CD8-positive, alpha-beta memory T cell (primary cell): Measurements from ENCODE around the gene SPATA33. TPM values are rescaled to one million over a fixed set of nuclear protein-coding genes. Genes with fewer than 3 reads are reported as not detected.
"Not testable (repeated sequence)": the region's sequence is repeated elsewhere in the genome, so short reads cannot be mapped to it uniquely, and the experiment has no call there.

Experiments
- CTCF ChIA-PET: fragments of 350-600 bp; sonication (Branson Sonifier 250); formaldehyde crosslinking; loops from one replicate; lab custom pipeline; 2021; ENCODE audit warnings: antibody characterized with exemption; lab: Charles Lee
- POLR2A ChIA-PET: fragments of 350-600 bp; sonication (Branson Sonifier 250); formaldehyde crosslinking; loops from one replicate; lab custom pipeline; 2021; ENCODE audit warnings: antibody characterized with exemption; lab: Charles Lee
- DNase-seq, 5 donors: peaks; one replicate each; pipeline versions ENCODE4 v3.0.0 to v3.0.0-alpha.2; 2020 to 2022; ENCODE audit warnings: mixed read lengths in 1 of 5
- H3K27ac ChIP-seq: one replicate; pipeline ENCODE4 v1.7.0; 2013; ENCODE audit warnings: low read depth, mild to moderate bottlenecking, low read length, moderate library complexity
- H3K27me3 ChIP-seq: 2 replicates; pipeline ENCODE4 v1.7.0; 2013; ENCODE audit warnings: low read length, mild to moderate bottlenecking; ENCODE audit not compliant: insufficient read depth, poor library complexity, severe bottlenecking
- H3K36me3 ChIP-seq: 2 replicates; pipeline ENCODE4 v1.7.0; 2013; ENCODE audit warnings: mild to moderate bottlenecking, low read length, moderate library complexity; ENCODE audit not compliant: insufficient read depth
- H3K4me1 ChIP-seq: 2 replicates; pipeline ENCODE4 v1.7.0; 2013; ENCODE audit warnings: mild to moderate bottlenecking, low read length, moderate library complexity; ENCODE audit not compliant: insufficient read depth
- H3K4me3 ChIP-seq: 2 replicates; pipeline ENCODE4 v1.7.0; 2013; ENCODE audit warnings: mild to moderate bottlenecking, low read length
- H3K9me3 ChIP-seq: 2 replicates; pipeline ENCODE4 v1.7.0; 2013; ENCODE audit warnings: mild to moderate bottlenecking, low read length
- H3K27ac Mint-ChIP-seq, 8 donors: one replicate each; pipeline ENCODE4 v1.8.0; 2020 to 2021; ENCODE audit warnings: mixed read lengths in 8 of 8, mild to moderate bottlenecking in 6 of 8, inconsistent platforms in 3 of 8, moderate library complexity in 3 of 8
- H3K27me3 Mint-ChIP-seq, 2 donors: one replicate each; pipeline ENCODE4 v1.8.0; 2020 to 2021; ENCODE audit warnings: mixed read lengths in 2 of 2, mild to moderate bottlenecking in 1 of 2, moderate library complexity in 1 of 2
- H3K36me3 Mint-ChIP-seq, 3 donors: one replicate each; pipeline ENCODE4 v1.8.0; 2020 to 2021; ENCODE audit warnings: mixed read lengths in 3 of 3, inconsistent platforms in 1 of 3, mild to moderate bottlenecking in 1 of 3
- H3K4me1 Mint-ChIP-seq, 3 donors: one replicate each; pipeline ENCODE4 v1.8.0; 2020 to 2021; ENCODE audit warnings: mixed read lengths in 3 of 3, inconsistent platforms in 1 of 3, mild to moderate bottlenecking in 1 of 3
- H3K4me3 Mint-ChIP-seq, 7 donors: one replicate each; pipeline ENCODE4 v1.8.0; 2020 to 2021; ENCODE audit warnings: mixed read lengths in 7 of 7, mild to moderate bottlenecking in 6 of 7, moderate library complexity in 4 of 7, inconsistent platforms in 2 of 7
- H3K9me3 Mint-ChIP-seq, 5 donors: one replicate each; pipeline ENCODE4 v1.8.0; 2020 to 2022; ENCODE audit warnings: mixed read lengths in 5 of 5, mild to moderate bottlenecking in 3 of 5, moderate library complexity in 2 of 5, inconsistent platforms in 1 of 5
- polyA plus RNA-seq: library from polyadenylated mRNA; unstranded; fragments of 300-500 nt; fragmentation: Illumina TruSeq; gene quantifications from one replicate; pipeline ENCODE4 v1.2.3, GENCODE V29; 2021
- total RNA-seq, 2 experiments: library from RNA; stranded (reverse); gene quantifications; one replicate each; pipeline ENCODE4 v1.2.3, GENCODE V29; 2021

SPATA33 gene
- total and polyA plus RNA-seq, 3 experiments from 2014 or later, result 2.3 to 16.9 (median 16.9) TPM

GRCh38 chr16:89621698-89622409 is 35.8 kb upstream of the SPATA33 start:
- Mint-ChIP-seq H3K27me3 (peaks cover under 1 to 27% of the 10 kb centered on the region in 2 donors), H3K9me3 (peaks cover 0 to 2% (median 0%) of the 10 kb centered on the region in 5 donors), H3K36me3 (no peaks in the 10 kb centered on the region), H3K4me1 (peaks cover 4 to 5% (median 5%) of the 10 kb centered on the region in 3 donors), H3K4me3 (no peak overlapping the region), H3K27ac (no peak overlapping the region)
- Histone ChIP-seq H3K36me3 (no peaks in the 10 kb centered on the region), H3K27me3 (no peaks in the 10 kb centered on the region), H3K4me1 (peaks cover 5% of the 10 kb centered on the region), H3K9me3 (no peaks in the 10 kb centered on the region), H3K4me3 (no peak overlapping the region), H3K27ac (no peak overlapping the region)
- POLR2A ChIA-PET, result no interaction called here
- DNase-seq, result no peak
- CTCF ChIA-PET, result no interaction called here

- no peak for DNase-seq
- Mint-ChIP-seq H3K27ac (peak overlapping the region in 1 of 8 donors; percentile 74), H3K27me3 (peaks cover 0 to 27% of the 10 kb centered on the region in 2 donors), H3K36me3 (no peaks in the 10 kb centered on the region), H3K4me1 (no peaks in the 10 kb centered on the region), H3K4me3 (no peak overlapping the region), H3K9me3 (no peaks in the 10 kb centered on the region)
- CTCF ChIA-PET, result no interaction called here
- no peaks in the 10 kb centered on the region for H3K9me3 ChIP-seq
- no peaks in the 10 kb centered on the region for H3K4me1 ChIP-seq
- H3K36me3 ChIP-seq, result no peaks in the 10 kb centered on the region
- POLR2A ChIA-PET, result interaction anchor here (0.6 kb wide), 1 partner anchor 32 kb away, joined by 4 read pairs; no protein-coding TSS in a partner anchor
- no peaks in the 10 kb centered on the region for H3K27me3 ChIP-seq
- no peak overlapping the region for H3K4me3 ChIP-seq
- no peak overlapping the region for H3K27ac ChIP-seq
These were observed 34.0 kb upstream of the SPATA33 start for GRCh38 chr16:89623511-89624261.

- no peaks in the 10 kb centered on the region for H3K9me3 Mint-ChIP-seq
- Histone ChIP-seq H3K4me1 (no peaks in the 10 kb centered on the region), H3K4me3 (no peak overlapping the region), H3K27me3 (no peaks in the 10 kb centered on the region), H3K9me3 (no peaks in the 10 kb centered on the region), H3K27ac (no peak overlapping the region), H3K36me3 (no peaks in the 10 kb centered on the region)
- H3K36me3 Mint-ChIP-seq, result no peaks in the 10 kb centered on the region
- peak overlapping the region in 1 of 8 donors; percentile 2 for H3K27ac Mint-ChIP-seq
- H3K27me3 Mint-ChIP-seq, result peaks cover 0 to 27% of the 10 kb centered on the region in 2 donors
- H3K4me3 Mint-ChIP-seq, result no peak overlapping the region
- CTCF ChIA-PET, result no interaction called here
- POLR2A ChIA-PET, result no interaction called here
- H3K4me1 Mint-ChIP-seq, result no peaks in the 10 kb centered on the region
- no peak for DNase-seq
These were observed 32.6 kb upstream of the SPATA33 start for GRCh38 chr16:89624777-89625761.

- no peak overlapping the region for H3K4me3 Mint-ChIP-seq
- CTCF ChIA-PET, result interaction anchor here (0.8 kb wide), 1 partner anchor 11 kb away, joined by 3 read pairs; no protein-coding TSS in a partner anchor
These were observed 27.6 kb upstream of the SPATA33 start for GRCh38 chr16:89629827-89630610.

GRCh38 chr16:89633064-89633631 is 24.5 kb upstream of the SPATA33 start:
- CTCF ChIA-PET, result interaction anchor here (1.6 kb wide), 1 partner anchor 227 kb away, joined by 3 read pairs; no protein-coding TSS in a partner anchor
- no peaks in the 10 kb centered on the region for H3K9me3 Mint-ChIP-seq

More at GRCh38 chr16:89629827-89630610, 27.6 kb upstream of the SPATA33 start:
- H3K36me3 Mint-ChIP-seq, result no peaks in the 10 kb centered on the region
- H3K4me1 Mint-ChIP-seq, result no peaks in the 10 kb centered on the region
- Histone ChIP-seq H3K36me3 (no peaks in the 10 kb centered on the region), H3K4me3 (no peak overlapping the region), H3K27ac (no peak overlapping the region), H3K27me3 (no peaks in the 10 kb centered on the region), H3K9me3 (no peaks in the 10 kb centered on the region), H3K4me1 (no peaks in the 10 kb centered on the region)
- H3K27me3 Mint-ChIP-seq, result peaks cover 0 to 6% of the 10 kb centered on the region in 2 donors
- H3K9me3 Mint-ChIP-seq, result no peaks in the 10 kb centered on the region
- POLR2A ChIA-PET, result no interaction called here
- no peak for DNase-seq
- no peak overlapping the region for H3K27ac Mint-ChIP-seq

GRCh38 chr16:89634463-89635385 is 22.9 kb upstream of the SPATA33 start:
- H3K4me1 ChIP-seq, H3K36me3 Mint-ChIP-seq, CTCF ChIA-PET, H3K4me1 Mint-ChIP-seq, H3K4me3 Mint-ChIP-seq, H3K36me3 ChIP-seq, H3K9me3 Mint-ChIP-seq, DNase-seq, H3K27ac Mint-ChIP-seq, H3K9me3 ChIP-seq, H3K27me3 Mint-ChIP-seq, H3K4me3 ChIP-seq, H3K27me3 ChIP-seq, H3K27ac ChIP-seq: not testable (repeated sequence)
- POLR2A ChIA-PET, result interaction anchor here (0.5 kb wide), 1 partner anchor 151 kb away, joined by 6 read pairs; no protein-coding TSS in a partner anchor

More at GRCh38 chr16:89633064-89633631, 24.5 kb upstream of the SPATA33 start:
- Histone ChIP-seq H3K27me3 (no peaks in the 10 kb centered on the region), H3K4me3 (no peak overlapping the region), H3K4me1 (no peaks in the 10 kb centered on the region), H3K36me3 (no peaks in the 10 kb centered on the region), H3K27ac (no peak overlapping the region), H3K9me3 (no peaks in the 10 kb centered on the region)
- no peak overlapping the region for H3K4me3 Mint-ChIP-seq
- no peaks in the 10 kb centered on the region for H3K4me1 Mint-ChIP-seq
- POLR2A ChIA-PET, result interaction anchor here (0.6 kb wide), 1 partner anchor 16 kb away, joined by 3 read pairs; no protein-coding TSS in a partner anchor
- peaks cover 0 to 2% of the 10 kb centered on the region in 2 donors for H3K27me3 Mint-ChIP-seq
- H3K36me3 Mint-ChIP-seq, result no peaks in the 10 kb centered on the region
- DNase-seq, result no peak
- no peak overlapping the region for H3K27ac Mint-ChIP-seq
